Nephron progenitor cell (in vitro differentiated cells): ENCODE data around the gene SPATS2.
"Not testable (repeated sequence)": the region's sequence is repeated elsewhere in the genome, so short reads cannot be mapped to it uniquely, and the experiment has no call there.

Source experiments
- DNase-seq: peaks from one replicate; pipeline ENCODE4 v3.0.0; 2021
- H3K27ac Mint-ChIP-seq: 2 replicates; pipeline ENCODE4 v1.8.0; 2021; ENCODE audit warnings: mild to moderate bottlenecking, moderate library complexity, mixed read lengths
- H3K27me3 Mint-ChIP-seq: 2 replicates; pipeline ENCODE4 v1.8.0; 2021; ENCODE audit warnings: mild to moderate bottlenecking, low read depth, mixed read lengths; ENCODE audit not compliant: poor library complexity
- H3K36me3 Mint-ChIP-seq: 2 replicates; pipeline ENCODE4 v1.8.0; 2021; ENCODE audit warnings: low read depth, mixed read lengths
- H3K4me1 Mint-ChIP-seq: 2 replicates; pipeline ENCODE4 v1.8.0; 2021; ENCODE audit warnings: mixed read lengths
- H3K4me3 Mint-ChIP-seq: 2 replicates; pipeline ENCODE4 v1.8.0; 2021; ENCODE audit warnings: mild to moderate bottlenecking, moderate library complexity, mixed read lengths
- H3K9me3 Mint-ChIP-seq: 2 replicates; pipeline ENCODE4 v1.8.0; 2021; ENCODE audit warnings: mild to moderate bottlenecking, moderate library complexity, mixed read lengths
- CTCF ChIP-seq: fragments of 200-600 bp; sonication (generic); IDR thresholded peaks from 2 replicates; pipeline ENCODE4 v1.5.0; 2021; ENCODE audit warnings: antibody characterized with exemption

Gene SPATS2

GRCh38 chr12:49503674-49504180 is 136.5 kb downstream of the SPATS2 start:
- peaks cover 62% of the 10 kb centered on the region for H3K36me3 Mint-ChIP-seq
- no peak for DNase-seq
- TF ChIP-seq CTCF, result no peak
- H3K27me3 Mint-ChIP-seq, result no peaks in the 10 kb centered on the region
- H3K4me1 Mint-ChIP-seq, result no peaks in the 10 kb centered on the region
- H3K9me3 Mint-ChIP-seq, result no peaks in the 10 kb centered on the region
- no peak overlapping the region for H3K4me3 Mint-ChIP-seq
- no peak overlapping the region for H3K27ac Mint-ChIP-seq

GRCh38 chr12:49505672-49506071 is 138.4 kb downstream of the SPATS2 start:
- Mint-ChIP-seq H3K36me3 (peaks cover 42% of the 10 kb centered on the region), H3K4me1 (no peaks in the 10 kb centered on the region), H3K9me3 (no peaks in the 10 kb centered on the region), H3K27me3 (no peaks in the 10 kb centered on the region), H3K4me3 (no peak overlapping the region), H3K27ac (no peak overlapping the region)
- TF ChIP-seq CTCF, result no peak
- no peak for DNase-seq

- no peak for TF ChIP-seq CTCF
- H3K4me1 Mint-ChIP-seq, result no peaks in the 10 kb centered on the region
- no peaks in the 10 kb centered on the region for H3K9me3 Mint-ChIP-seq
- no peak for DNase-seq
- no peak overlapping the region for H3K4me3 Mint-ChIP-seq
- peaks cover 28% of the 10 kb centered on the region for H3K36me3 Mint-ChIP-seq
- no peak overlapping the region for H3K27ac Mint-ChIP-seq
- H3K27me3 Mint-ChIP-seq, result no peaks in the 10 kb centered on the region
These were observed 139.9 kb downstream of the SPATS2 start for GRCh38 chr12:49507139-49507538.

GRCh38 chr12:49509681-49510080 is 142.4 kb downstream of the SPATS2 start:
- H3K9me3 Mint-ChIP-seq, H3K27me3 Mint-ChIP-seq, DNase-seq: not testable (repeated sequence)

GRCh38 chr12:49511410-49511809 is 144.1 kb downstream of the SPATS2 start:
- Mint-ChIP-seq H3K4me1 (peaks cover 6% of the 10 kb centered on the region), H3K27me3 (no peaks in the 10 kb centered on the region), H3K36me3 (peaks cover 15% of the 10 kb centered on the region), H3K27ac (no peak overlapping the region), H3K4me3 (no peak overlapping the region), H3K9me3 (no peaks in the 10 kb centered on the region)
- DNase-seq, result no peak
- TF ChIP-seq CTCF, result no peak

More at GRCh38 chr12:49509681-49510080, 142.4 kb downstream of the SPATS2 start:
- not testable (repeated sequence) for H3K4me3 Mint-ChIP-seq, H3K4me1 Mint-ChIP-seq, H3K27ac Mint-ChIP-seq
- H3K36me3 Mint-ChIP-seq, result peaks cover 17% of the 10 kb centered on the region

GRCh38 chr12:49512546-49512945 is 145.3 kb downstream of the SPATS2 start:
- H3K27me3 Mint-ChIP-seq, result no peaks in the 10 kb centered on the region
- H3K4me3 Mint-ChIP-seq, result no peak overlapping the region
- H3K27ac Mint-ChIP-seq, result no peak overlapping the region

More at GRCh38 chr12:49512546-49512945, 145.3 kb downstream of the SPATS2 start:
- no peaks in the 10 kb centered on the region for H3K9me3 Mint-ChIP-seq
- DNase-seq, result no peak
- TF ChIP-seq CTCF, result no peak
- peaks cover 18% of the 10 kb centered on the region for H3K36me3 Mint-ChIP-seq
- H3K4me1 Mint-ChIP-seq, result peaks cover 6% of the 10 kb centered on the region
